Glomerular visceral epithelial cell (primary cell): ENCODE data around the gene TMCC2.
"Not testable (repeated sequence)": the region's sequence is repeated elsewhere in the genome, so short reads cannot be mapped to it uniquely, and the experiment has no call there.

Source experiments
- DNase-seq: peaks from one replicate; pipeline ENCODE4 v3.0.0-alpha.2; 2016; ENCODE audit errors: extremely low spot score

The TMCC2 gene, protein sequence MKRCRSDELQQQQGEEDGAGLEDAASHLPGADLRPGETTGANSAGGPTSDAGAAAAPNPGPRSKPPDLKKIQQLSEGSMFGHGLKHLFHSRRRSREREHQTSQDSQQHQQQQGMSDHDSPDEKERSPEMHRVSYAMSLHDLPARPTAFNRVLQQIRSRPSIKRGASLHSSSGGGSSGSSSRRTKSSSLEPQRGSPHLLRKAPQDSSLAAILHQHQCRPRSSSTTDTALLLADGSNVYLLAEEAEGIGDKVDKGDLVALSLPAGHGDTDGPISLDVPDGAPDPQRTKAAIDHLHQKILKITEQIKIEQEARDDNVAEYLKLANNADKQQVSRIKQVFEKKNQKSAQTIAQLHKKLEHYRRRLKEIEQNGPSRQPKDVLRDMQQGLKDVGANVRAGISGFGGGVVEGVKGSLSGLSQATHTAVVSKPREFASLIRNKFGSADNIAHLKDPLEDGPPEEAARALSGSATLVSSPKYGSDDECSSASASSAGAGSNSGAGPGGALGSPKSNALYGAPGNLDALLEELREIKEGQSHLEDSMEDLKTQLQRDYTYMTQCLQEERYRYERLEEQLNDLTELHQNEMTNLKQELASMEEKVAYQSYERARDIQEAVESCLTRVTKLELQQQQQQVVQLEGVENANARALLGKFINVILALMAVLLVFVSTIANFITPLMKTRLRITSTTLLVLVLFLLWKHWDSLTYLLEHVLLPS

DNA sequence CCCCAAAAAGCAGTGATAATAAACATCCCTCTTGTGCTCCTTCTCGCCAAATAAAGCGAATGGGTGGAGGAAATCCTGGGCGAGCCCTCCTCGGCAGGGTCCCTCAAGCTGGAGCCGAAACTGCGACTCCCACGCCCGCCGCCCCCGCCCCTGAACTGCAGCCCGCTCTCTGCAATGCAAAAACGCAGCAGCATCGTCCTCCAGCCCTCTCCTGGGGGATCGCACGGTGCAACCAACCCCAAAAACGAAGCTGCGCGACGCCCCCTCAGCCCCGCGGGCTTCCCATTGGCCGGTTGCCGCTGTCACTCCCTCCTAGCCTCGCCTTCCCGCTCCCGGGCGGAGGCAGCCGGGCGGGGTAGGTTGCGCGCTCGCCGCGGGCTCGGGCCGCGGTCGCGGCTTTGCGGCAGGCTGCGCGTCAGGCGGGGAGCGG, at the start of gene TMCC2:
Gene TMCC2, plus strand, starts transcription at position 363 of the 430 bp plus-strand sequence. CDS start 619 bp downstream, outside the sequence.
- peak; percentile 88 for DNase-seq

DNA sequence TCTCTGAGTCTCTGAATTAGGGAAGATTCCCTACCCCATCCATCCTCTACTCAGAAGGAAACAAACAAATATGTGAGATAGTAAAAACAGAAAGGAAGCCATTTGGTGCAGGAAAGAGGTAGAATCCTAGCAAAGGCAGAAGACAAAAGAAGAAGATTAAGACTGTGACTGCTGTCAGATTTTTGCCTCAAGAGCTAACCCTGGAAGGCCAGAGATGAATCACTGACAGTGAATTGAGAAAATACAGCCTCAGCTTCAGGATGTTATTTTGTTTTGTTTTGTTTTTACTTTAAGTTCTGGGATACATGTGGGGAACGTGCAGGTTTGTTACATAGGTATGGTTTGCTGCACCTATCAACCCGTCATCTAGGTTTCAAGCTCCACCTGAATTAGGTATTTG, 47.9 kb upstream of the TMCC2 start:
- DNase-seq: no peak

DNA sequence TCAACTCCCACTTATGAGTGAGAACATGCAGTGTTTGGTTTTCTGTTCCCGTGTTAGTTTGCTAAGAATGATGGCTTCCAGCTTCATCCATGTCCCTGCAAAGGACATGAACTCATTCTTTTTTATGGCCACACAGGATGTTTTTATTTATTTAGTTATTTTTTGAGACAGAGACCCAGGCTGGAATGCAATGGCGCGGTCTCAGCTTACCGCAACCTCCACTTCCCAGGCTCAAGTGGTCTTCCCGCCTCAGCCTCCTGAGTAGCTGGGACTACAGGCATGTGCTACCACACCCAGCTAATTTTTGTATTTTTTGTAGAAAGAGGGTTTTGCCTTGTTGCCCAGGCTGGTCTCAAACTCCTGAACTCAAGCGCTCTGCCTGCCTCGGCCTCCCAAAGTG, 47.4 kb upstream of the TMCC2 start:
- DNase-seq: not testable (repeated sequence)

DNA sequence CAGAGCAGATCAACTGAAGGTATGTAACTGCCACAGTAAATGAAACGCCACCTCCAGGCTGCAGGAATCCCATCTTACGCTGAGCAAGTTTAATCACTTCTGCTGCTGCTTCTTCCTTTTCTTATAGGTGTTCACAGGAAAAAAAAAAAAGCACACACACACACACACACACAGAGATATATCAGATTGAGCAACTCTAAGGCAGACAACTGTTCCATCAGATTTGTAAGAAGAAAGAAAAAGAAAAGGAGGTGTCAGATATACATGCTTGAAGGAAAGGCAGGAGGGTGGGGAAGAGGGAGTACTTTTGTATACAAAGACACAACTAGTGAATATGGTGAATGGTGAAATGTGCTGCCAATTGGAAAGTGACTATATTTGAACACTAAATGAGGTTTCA, 44.8 kb upstream of the TMCC2 start:
- no peak for DNase-seq

DNA sequence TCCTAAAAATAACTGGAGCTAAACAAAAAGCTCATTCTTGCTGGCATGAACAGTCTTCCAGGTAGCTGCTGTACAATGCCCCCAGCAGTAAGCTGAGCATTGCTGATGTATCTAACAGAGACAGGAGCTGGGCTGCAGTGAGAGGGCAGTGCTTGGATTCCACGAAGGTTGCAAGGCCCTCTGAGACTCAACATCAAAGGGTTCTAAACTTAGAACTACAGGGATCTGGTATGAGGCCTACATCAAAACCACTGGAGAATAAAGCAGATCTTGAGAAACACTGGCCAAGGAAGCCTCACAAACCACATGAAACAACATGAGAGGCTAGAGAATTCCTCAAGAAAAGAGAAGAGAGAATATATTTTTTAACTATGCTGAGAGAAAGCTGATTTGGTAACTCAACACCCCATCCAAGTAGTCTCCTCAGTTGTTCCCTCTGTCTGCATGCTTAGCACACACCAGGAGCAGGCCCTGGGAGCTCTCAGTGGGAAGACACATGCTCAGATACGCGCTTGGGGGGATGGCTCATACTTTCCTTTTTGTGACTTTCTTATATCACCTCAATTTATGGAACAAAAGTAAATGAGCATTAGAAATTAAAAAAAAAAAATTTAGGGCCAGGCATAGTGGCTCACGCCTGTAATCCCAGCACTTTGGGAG, 43.9 kb upstream of the TMCC2 start:
- no peak for DNase-seq

DNA sequence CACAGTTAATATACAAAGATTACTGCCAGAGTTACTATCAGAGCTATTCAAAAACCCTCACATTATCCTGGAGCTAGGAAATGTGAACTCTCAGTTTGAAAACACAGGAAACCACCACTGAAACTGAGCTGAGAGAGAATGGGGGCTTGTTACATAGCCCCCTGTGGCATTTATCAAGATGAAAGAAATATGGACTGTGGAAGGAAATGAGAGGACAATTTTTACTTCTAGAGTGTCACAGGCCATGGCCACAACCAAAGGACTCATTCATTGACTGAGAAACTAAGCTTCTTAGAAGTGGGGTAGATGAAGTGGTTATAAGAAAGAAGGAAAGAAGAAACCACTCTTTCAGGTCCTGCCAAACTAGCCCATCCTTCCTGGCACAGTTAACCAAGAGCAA, 41.6 kb upstream of the TMCC2 start:
- no peak for DNase-seq

DNA sequence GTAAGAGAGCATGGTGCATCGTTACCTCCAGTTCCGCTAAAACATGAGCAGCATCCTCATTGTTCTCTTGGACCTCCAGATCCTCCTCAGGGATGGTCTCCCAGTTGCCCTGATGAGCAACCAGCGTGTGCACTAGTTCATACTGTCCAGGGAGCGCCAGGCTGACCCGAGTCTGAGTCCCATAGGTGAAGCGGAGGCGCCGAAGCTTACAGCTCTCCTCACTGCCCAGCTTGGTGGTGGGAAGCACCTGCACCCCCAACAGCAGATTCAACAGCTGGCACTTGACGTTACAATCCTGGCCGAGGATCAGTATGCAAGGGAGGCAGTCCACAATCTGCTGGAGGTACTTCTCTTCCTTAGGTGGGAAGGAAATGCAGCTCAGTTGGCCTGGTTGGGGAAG, 40.3 kb upstream of the TMCC2 start:
- no peak for DNase-seq

DNA sequence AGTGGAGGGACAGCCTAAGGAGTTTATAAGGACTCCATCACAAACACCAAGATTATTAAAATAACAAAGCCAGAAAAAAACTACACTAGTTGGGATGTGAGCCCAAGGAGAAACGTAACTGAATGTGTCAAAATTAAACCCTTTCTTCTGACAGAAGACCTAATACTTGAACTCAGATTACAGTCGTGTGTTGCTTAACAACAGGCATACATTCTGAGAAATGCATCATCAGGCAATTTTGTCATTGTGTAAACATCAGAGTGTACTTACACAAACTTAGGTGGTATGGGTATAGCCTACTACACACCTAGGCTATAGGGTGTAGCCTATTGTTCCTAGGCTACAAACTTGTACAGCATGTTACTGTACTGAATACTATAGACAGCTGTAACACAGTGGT, 39.6 kb upstream of the TMCC2 start:
- no peak for DNase-seq

DNA sequence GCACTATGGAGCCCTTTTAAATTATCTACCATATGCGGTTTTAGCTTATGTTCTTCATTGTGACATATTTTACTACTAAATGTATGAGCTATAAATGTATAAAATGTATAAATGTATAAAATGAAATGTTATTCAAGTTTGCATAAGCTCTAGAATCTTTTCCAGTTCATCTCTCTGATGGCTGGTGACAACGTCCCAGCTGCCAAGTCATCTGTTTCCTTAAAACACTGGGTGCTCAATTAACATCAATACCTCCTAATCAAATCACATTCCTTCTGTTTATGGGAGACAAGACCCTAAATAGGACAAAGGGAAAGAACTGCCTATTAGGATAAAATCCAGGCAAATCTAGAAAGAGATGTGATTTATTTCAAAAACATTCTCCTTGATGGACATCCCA, 39.1 kb upstream of the TMCC2 start:
- no peak for DNase-seq

DNA sequence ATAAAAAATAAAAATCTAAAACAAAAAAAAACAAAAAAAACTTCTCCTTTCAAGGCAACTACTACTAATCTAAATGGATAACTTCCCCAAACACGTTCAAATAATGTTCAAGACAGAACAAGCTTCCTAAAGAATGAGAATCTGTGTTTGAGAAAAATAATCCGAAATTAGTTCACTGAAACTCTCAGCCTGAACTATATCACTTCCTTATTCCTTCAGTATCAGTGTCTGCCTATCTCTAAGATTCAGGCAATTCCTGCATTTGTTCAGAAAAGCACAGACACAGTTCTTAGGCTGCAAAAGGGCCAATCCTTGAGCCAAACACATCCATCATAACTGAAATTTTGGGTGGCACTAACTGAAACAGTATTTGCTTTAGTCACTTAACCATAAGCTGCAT, 38.6 kb upstream of the TMCC2 start:
- DNase-seq: no peak

DNA sequence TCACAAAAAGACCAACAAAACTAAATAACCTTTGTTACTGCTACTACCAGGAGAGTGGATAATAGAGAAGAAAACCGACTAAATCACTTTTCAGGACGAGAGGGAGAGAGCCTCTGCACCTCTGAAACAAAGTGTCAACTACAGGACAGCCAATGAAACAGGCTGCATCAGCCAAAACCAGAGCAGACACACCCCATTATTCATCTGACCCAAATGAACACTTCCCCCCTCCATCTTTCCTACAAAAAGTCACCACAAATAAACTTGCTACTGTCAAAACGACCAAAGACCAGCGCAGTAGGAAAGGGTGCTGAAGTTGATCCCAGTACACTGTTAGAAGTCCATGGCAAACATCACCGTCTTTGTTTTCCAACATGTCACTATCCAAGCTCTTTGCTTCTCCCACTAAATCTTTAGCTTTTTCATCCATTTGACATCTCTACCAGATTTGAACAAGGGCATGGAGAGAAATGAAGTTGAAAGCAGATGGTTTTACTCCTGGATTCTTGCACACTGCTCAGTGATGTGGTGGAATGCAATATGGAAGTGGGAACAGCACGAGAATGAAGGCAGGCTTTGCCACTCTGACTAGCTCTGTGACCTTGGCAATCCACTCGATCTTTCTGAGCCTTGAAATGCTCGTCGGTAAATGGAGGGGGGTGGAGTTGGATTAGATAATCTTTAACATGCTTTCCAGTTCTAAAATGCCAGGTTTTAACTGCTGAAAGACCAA, 36.7 kb upstream of the TMCC2 start:
- DNase-seq: peak; percentile 22

DNA sequence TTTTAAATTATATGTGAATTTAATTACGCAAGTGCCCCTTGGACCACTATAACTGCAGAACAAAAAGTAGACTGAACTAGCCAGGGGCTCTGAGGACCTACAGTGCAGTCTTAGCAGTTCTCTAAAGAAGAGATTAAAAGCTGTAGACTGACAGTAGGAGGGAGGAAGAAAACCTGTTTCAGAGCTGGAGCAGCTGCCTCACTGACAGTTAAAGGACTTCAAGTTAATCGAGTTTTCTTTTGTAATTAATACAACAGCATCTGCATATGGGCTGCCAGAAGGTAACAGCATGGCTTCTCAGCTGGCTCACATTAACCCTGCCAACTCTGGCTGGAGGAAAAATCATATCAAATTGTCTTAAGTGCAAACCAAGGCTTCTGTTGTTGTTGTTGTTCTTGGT, 36.1 kb upstream of the TMCC2 start:
- DNase-seq: no peak

DNA sequence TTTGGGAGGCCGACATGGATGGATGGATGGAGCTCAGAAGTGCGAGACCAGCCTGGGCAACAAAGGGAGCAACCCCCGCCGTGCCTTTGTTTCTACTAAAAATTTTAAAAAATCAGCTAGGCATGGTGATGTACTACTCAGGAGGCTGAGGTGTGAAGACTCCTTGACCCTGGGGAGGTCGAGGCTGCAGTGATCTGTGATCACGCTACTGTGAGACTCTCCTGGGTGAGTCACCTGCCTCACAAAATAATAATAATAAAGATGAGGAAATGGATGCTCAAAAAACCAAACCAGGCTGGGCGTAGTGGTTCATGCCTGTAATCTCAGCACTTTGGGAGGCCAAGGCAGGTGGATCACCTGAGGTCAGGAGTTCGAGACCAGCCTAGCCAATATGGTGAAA, 35.5 kb upstream of the TMCC2 start:
- DNase-seq: no peak

DNA sequence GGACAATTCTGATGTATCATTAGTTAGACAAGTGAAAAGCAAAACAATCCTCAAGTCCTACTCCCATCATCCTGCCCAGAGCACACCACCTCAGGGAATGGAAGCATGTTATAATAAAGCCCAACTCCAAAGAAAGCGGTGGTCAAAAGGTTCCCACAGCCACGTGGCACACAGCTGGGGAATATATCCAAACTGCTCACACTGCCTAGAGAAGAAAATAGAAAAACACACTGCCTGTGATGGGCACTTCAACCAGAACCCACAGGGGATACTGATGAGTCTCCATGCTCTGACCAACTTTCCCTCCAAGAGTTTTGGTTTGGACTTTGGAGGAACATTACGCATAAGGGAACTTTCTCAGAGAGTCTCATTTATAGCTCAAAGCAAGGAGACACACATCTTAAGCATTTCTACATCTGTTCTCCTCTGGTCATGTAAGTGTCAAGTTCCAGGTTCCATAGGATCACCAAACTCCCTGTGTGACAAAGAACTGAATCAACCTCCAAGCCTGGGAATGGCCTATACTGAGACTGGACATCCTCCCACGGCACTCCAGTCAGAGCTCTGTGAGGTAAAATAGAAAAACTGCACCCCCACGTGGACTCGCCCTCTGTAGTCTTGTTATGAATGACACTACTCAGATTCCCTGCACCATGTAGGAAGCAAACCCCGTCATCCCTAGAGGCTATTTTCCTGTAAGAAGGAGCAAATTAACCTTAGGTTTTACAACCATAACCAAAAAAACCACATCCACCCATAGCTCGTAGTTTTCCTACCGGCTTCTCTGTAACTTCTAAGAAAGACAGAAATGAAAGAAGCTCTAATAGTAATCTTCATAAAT, 28.4 kb upstream of the TMCC2 start:
- DNase-seq: no peak

DNA sequence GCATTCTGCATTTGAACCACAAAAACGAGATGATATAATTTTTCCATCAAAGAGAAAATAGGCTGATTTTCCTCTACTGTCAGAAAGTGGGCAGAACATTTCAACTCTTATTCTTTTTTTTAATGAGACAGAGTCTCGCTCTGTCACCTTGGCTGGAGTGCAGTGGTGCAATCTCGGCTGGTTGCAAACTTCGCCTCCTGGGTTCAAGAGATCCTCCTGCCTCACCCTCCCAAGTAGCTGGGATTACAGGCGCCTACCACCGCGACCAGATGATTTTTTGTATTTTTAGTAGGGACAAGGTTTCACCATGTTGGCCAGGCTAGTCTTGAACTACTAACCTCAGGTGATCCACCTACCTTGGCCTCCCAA, 27.8 kb upstream of the TMCC2 start:
- DNase-seq: no peak

DNA sequence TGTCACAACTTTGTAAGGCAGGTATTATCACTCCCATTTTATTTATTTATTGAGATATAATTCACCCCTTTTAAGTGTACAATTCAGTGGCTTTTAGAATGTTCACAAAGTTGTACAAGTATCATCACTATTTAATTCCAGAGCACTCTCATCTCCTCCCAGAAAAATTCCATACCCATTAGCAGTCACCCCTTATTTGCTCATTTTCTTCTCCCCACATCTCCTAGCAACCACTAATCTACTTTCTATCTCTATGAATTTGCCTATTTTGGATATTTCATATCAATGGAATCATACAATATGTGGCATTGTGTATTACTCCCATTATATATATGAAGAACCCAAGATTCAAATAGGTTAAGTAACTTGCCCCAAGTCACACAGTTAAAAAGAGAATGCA, 23.2 kb upstream of the TMCC2 start:
- DNase-seq: no peak

DNA sequence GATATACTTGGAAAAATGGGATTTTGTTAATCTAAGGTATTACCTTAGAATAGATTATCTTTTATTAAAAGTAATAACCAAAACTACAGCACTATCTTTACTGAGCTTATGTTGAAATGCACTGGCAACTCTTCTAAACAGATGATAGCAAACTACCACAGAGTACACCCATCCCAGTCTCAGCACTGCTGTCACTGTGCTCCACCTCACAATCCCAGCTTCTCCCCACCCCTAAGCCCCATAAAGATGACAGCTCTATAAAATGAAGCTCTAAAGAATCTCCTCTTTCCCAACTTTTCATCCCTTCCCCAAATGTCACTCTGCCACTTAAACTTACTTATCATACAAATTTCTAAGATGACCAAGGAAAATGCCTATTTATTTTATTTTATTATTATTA, 22.7 kb upstream of the TMCC2 start:
- no peak for DNase-seq

DNA sequence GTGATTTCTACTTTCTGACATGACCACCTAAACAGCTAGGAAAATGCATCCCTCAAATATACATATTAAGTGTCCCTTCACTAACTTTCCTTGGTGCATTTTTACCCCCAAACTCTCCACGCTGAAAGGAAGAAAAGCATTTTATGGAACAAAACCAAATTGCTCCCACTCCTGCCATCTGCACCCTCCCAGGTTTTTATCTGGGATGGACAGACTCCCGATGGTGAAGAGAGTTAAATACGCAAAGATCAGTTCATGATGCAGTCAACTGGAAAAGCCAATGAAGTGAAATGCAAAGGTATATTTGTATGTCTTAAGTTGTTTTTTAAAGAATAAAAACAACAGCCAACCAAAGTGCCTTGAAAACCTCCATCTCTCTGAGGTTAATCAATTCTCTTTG, 18.9 kb upstream of the TMCC2 start:
- no peak for DNase-seq

DNA sequence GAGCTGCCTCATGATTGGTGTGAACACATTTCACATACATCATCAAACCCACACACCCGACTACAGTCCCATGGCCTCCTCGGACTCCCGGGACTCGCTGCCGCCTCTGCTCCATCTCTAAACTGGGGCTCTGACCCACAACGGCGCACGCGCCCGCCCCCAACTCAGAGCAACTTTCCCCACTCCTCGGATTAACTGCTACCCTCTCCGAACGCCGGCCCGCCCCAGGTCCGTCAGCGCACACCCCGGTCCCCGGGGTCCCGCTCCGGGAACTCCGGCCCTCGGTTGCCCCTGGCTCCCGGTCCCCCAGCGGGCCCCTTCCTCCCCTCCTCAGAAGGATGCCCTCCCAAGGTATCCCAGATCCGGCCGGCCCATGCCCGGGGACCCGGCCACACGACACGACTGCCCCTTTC, 17.0 kb upstream of the TMCC2 start:
- peak; percentile 20 for DNase-seq

DNA sequence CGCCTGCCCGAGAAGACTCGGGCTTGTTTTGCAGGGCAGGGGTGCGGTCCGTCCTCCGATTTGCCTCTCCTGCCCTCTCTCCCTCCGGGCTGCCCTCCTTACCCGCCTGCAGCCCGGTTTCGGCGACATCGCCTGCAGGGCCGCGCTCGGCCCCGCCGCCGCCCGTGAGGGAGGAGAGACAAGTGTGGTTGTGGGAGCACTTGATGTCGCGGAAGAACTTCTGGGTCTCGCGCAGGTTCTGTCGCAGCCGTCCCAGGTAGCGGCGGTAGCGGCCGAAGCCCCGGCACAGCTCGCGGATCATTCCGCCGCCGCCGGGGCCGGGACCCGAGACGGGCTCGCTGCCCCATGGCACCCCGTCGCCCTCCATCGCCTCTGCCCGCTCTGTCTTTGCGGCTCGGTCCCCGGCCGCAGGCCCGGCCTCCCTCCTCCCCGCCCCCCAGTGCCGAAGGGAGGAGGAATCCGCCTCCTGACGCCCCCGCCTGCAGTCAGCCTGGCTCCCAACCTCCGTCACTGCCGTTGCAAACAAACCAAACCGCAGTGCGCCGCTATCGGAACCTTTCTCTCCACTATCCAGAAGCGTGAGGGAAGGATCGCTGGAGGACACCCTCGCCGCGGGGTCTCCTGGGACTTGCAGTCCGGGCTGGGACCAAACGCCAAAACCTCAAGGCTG, 16.4 kb upstream of the TMCC2 start, which contains the start of gene DSTYK:
Gene DSTYK, minus strand, starts transcription at position 534 of the 670 bp plus-strand sequence. Its CDS starts 167 bp downstream, at position 367.
- peak; percentile 94 for DNase-seq
